ENCODE results near the gene TAF10.

The TAF10 gene

DNA sequence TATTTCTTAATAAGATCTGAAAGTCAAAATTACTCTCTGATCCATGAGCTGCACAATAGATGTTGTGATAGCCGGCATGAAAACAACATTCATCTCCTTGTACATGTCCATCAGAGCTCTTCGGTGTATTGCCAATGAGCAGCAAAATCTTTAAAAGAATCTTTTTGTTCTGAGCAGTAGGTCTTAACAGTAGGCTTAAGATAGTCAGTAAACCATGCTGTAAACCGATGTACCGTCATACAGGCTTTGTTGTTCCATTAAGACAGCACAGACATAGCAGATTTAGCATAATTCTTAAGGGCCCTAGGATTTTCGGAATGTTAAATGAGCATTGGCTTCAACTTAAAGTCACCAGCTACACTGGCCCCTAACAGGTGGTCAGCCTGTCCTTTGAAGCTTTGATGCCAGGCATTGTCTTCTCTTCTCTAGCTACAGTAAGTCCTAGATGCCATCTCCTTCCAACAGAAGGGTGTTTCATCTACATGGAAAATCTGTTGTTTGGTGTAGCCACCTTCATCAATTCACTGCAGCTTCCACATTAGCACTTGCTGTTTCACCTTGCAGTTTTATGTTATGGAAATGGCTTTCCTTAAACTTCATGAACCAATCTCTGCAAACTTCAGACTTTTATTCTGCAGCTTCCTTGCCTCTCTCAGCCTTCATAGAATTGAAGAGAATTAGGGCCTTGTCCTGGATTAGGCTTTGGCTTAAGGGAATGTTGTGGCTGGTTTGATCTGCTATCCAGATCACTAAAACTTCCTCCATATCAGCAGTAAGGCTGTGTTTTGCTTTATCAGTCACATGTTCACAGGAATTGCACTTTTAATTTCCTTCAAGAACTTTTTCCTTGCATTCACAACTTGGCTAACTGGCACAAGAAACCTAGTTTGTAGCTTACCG lies 37.0 kb downstream of the TAF10 start:
- H3K27ac ChIP-seq, result no peak overlapping the region
- TF ChIP-seq, protein P1, sequence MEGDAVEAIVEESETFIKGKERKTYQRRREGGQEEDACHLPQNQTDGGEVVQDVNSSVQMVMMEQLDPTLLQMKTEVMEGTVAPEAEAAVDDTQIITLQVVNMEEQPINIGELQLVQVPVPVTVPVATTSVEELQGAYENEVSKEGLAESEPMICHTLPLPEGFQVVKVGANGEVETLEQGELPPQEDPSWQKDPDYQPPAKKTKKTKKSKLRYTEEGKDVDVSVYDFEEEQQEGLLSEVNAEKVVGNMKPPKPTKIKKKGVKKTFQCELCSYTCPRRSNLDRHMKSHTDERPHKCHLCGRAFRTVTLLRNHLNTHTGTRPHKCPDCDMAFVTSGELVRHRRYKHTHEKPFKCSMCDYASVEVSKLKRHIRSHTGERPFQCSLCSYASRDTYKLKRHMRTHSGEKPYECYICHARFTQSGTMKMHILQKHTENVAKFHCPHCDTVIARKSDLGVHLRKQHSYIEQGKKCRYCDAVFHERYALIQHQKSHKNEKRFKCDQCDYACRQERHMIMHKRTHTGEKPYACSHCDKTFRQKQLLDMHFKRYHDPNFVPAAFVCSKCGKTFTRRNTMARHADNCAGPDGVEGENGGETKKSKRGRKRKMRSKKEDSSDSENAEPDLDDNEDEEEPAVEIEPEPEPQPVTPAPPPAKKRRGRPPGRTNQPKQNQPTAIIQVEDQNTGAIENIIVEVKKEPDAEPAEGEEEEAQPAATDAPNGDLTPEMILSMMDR (conservative IDR thresholded peaks at IDR 0.05), result no peak

GRCh38 chr11:6572215-6572614 lies 39.8 kb downstream of the TAF10 start:
- TF ChIP-seq, protein P1 (conservative IDR thresholded peaks at IDR 0.05), result no peak

GRCh38 chr11:6571434-6572008 lies 40.5 kb downstream of the TAF10 start:
- TF ChIP-seq, protein P1 (conservative IDR thresholded peaks at IDR 0.05), result no peak
- no peak overlapping the region for H3K27ac ChIP-seq

More at GRCh38 chr11:6572215-6572614, 39.8 kb downstream of the TAF10 start:
- H3K27ac ChIP-seq, result no peak overlapping the region

DNA sequence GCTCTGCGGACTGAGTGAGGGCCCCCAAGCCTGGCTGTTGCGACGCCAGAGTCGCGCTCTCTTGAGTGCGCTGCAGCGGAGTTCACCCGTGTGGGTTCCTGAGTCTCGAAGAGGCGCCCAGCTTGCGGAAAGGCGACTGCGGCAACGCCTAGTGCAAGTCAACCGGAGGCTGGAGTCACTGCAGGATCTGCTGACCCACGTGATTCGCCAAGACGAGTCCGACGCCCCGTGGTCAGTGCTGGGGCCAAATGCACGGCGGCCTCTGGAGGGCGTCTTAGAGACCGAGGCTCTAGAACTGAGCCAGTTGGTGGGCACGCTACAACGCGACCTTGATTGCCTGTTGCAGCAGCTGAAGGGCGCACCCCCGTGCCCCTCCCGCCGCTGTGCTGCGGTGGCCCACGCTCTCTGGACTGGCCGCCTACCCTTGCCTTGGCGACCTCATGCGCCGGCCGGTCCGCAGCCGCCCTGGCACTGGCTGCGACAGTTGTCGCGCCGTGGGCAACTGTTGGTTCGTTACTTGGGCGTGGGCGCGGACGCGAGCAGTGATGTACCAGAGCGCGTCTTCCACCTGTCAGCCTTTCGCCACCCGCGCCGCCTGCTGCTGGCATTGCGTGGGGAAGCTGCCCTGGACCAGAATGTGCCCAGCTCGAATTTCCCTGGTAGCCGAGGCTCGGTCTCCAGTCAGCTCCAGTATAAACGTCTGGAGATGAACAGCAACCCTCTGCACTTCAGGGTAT lies 41.2 kb downstream of the TAF10 start:
- TF ChIP-seq, protein P1 (conservative IDR thresholded peaks at IDR 0.05), result no peak
- no peak overlapping the region for H3K27ac ChIP-seq

- H3K27ac ChIP-seq, result no peak overlapping the region
- TF ChIP-seq, protein P1 (conservative IDR thresholded peaks at IDR 0.05), result no peak
These were observed 42.3 kb downstream of the TAF10 start for GRCh38 chr11:6569706-6570105.

DNA sequence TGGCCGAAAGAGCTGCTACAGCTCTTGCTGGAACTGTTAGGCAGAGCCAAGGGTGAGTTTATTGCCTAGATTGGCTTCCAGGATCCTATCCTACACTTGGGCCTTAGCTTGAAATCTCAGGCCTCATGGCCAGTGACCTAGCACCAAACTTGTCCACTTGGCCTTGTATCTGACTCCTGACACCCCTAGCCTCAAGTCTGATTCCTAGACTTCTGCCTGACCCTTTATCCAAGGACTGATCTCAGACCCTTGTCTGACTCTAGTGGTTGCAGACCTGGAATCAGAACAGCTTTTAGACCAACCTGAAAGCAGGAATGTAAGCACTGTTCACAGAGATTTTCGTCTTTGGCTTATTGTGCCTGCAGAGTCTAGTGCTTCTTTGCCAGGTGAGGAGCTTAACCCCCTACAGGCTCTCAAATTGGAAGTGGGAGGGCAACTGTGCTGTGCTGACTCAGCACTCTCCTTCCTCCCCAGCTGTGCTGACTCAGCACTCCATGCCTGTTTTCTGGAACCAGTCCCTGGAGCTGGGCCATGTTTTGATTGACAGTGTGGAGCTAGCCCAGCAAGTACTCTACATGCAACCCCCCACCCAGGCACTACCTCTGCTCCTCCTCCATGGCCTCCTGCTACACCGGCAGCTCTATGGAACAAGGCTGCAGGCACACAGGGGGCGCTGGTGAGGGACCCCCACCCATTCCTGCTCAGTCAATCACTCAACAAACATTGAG lies 43.7 kb downstream of the TAF10 start:
- 0 out of 2 replicates have a peak overlapping the region, but pooled peaks have one; percentile 3 for H3K27ac ChIP-seq

More for the DNA sequence above, 43.7 kb downstream of the TAF10 start:
- TF ChIP-seq, protein P1 (conservative IDR thresholded peaks at IDR 0.05), result no peak
